HG03280 (cell line): ENCODE measurements around the gene WASF3.

ENCODE experiments used
- ATAC-seq: cut with Tn5 transposase; IDR thresholded peaks from one replicate; pipeline ENCODE4 v1.9.1; 2021; ENCODE audit warnings: mild to moderate bottlenecking, moderate library complexity; ENCODE audit not compliant: unreplicated experiment

The WASF3 gene

DNA sequence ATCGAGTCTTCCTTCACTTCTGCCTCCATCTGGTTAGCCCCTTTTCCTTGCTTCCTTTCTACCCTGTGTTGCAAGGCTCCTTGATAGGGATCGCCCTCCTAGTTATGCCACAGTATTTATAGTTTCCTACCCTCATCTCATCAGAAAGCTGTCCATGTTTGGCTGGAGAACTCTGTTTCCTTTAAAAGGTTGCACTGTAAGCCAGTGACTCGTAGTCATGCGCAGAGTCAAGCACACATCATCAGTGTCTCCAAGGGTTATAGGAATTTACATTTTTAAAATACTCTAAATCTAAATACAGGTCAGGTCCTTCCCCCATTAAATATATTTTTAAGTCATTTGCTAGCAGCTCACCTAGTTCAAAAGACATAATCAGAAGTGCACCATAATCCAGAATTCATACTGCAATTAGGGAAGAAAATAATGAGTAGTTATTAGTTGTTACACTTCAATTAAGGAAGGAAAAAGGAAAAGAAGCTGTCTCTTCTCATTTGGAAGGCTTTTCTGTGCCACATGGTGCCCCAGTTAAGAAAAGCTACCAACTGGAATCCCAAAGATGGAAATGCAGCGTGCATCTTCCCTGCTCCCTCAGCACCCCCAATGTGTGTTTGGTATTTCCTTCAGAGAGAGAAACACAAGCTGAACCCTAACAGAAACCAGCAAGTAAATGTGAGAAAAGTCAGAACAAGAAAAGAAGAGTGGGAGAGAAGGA lies 122.1 kb downstream of the WASF3 start:
- ATAC-seq: no peak

- no peak for ATAC-seq
Measured at GRCh38 chr13:26680123-26680450, 122.6 kb downstream of the WASF3 start.

DNA sequence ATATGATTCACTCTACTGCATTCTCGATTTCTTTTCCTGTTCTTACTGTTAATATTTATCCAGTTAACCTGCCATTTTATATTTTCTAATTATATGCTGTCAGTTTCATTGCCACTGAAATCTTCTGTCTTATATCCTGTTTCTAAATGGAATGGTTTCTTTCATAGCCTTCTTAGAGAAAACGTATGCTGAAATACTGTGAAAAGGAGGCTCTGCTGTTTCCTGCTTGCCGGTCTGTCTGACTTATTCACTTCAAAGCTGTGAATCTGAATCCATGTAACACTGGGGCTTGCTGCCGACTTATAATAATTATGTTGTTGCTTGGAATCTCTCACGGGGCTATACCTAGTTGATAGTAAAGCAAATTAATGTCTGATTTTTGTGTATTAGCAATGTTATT lies 123.1 kb downstream of the WASF3 start:
- ATAC-seq: no peak

DNA sequence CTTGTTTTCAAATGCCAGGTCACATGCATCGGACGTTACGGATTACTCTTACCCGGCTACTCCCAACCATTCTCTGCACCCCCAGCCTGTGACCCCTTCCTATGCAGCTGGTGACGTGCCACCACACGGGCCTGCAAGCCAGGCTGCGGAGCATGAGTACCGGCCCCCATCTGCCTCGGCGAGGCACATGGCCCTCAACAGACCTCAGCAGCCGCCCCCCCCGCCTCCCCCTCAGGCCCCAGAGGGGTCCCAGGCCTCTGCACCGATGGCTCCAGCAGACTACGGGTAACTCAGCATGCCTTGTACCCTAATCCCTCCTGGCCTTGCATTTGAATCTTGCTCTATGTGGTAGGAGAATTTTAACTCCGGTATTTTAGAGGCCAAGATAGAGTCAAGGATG lies 123.6 kb downstream of the WASF3 start:
- no peak for ATAC-seq

GRCh38 chr13:26682606-26683005 lies 125.1 kb downstream of the WASF3 start:
- no peak for ATAC-seq

- ATAC-seq: no peak
Measured at GRCh38 chr13:26685606-26686005, 128.1 kb downstream of the WASF3 start.

DNA sequence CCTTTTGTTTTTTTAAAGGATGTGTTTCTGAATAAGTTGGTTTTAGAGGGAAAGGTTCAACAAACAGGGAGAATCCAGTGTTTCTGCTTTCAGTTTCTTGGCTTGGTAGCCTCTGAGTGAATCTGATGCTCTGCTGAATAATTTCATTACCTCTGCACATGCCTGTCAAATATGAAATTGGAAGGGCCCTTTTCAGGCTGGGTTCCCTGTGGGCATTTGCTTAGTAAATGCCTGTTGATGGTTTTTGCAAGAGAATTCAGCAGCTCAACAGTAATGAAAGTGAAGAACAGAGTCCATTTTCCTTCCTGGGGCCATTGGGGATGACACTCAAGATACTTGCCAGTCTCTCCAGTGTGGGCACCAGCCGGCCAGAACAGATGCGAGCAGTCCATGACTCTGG lies 128.8 kb downstream of the WASF3 start:
- no peak for ATAC-seq

GRCh38 chr13:26688286-26688685 lies 130.8 kb downstream of the WASF3 start:
- no peak for ATAC-seq

DNA sequence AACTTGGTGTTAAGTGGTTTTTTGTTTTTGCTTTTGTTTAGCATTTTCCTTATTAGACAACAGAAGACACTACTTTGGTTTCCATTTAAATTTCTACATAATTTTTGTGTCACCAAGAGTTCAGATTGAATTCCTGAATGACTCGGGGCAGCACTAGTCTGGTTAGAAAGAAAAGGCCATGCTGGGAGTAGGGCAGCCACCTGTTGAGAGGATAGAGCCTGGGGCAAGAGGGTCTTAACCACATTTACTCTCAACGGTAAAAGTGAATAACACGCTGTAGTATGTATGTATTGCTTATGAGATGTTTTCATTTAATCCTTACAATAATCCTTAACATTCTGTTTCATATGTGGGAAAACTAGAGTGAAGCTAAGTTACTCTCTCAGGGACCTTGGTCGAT lies 131.5 kb downstream of the WASF3 start:
- ATAC-seq: no peak

GRCh38 chr13:26693749-26694463 lies 136.4 kb downstream of the WASF3 start:
- ATAC-seq: no peak

DNA sequence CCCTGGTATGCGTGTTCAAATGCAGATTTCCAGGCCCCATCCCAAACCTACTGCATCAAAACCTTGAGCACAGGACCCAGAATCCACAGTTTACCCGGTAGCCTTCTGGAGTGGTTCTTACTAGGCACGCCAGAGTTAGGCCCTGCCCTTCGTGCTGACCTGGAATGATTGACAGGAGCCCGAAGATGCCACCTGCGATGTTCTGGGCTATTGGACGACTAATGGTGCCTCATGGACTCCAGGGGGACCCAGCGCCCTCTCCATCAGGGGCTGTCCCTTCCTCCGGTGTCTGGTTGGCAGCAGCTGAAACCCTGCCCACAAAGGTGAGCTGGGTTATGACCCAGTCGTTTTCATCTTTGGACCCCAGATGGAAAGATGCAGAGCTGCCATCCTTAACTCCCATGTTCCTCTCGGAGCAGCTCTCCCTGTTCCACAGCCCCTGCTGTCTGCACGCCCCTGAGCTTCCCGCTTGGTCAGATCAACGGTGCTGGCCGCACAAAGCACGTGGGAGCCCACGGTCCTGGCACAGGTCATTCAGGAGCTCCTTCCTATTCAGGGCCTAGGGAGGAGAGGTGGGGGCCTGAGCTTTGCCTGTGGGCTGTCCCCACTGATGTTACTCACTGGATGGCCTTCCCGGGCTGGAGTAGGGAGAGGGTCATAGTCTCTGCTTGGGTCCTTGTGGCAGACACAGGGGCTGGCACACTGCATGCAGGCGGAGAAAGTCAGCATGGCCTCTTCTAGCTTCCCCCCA lies 137.3 kb downstream of the WASF3 start:
- ATAC-seq: no peak

DNA sequence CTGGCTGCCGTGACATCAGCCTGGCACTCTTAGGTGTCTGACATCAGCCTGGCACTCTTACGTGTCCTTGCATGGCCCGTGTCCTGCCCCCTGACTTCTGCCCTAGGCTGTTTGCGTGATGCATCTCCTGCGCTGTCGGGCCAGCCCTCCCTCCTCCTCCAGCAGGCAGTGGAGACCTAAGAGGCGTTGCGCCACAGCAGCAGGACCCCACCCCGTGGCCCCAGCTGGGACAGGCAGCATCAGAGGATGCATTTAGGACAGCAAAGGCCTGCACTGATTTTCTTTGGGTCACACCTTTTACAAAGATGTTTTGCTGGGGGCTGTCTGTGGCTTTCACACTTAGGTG lies 137.8 kb downstream of the WASF3 start:
- ATAC-seq: no peak

DNA sequence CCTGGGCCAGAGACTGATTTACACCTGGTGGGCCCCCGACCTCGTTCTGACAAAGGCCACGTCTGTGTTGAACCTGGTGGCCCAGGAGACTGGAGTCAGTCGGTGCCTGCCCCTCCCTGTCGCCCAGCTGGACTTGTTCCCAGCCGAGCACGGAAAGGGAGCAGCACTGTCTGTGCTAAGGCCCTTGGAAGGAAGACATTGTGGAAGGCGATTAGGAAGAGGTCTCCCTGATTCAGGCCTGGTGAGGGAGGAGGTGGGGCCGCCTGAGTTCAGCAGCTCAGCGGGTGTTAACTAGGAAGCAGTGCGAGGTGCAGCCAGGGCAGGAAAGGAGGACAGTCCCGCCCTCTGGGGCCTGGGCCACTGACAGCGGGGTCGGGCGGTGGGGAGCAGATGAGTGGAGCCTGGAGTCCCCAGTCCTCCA lies 138.4 kb downstream of the WASF3 start:
- ATAC-seq: no peak

DNA sequence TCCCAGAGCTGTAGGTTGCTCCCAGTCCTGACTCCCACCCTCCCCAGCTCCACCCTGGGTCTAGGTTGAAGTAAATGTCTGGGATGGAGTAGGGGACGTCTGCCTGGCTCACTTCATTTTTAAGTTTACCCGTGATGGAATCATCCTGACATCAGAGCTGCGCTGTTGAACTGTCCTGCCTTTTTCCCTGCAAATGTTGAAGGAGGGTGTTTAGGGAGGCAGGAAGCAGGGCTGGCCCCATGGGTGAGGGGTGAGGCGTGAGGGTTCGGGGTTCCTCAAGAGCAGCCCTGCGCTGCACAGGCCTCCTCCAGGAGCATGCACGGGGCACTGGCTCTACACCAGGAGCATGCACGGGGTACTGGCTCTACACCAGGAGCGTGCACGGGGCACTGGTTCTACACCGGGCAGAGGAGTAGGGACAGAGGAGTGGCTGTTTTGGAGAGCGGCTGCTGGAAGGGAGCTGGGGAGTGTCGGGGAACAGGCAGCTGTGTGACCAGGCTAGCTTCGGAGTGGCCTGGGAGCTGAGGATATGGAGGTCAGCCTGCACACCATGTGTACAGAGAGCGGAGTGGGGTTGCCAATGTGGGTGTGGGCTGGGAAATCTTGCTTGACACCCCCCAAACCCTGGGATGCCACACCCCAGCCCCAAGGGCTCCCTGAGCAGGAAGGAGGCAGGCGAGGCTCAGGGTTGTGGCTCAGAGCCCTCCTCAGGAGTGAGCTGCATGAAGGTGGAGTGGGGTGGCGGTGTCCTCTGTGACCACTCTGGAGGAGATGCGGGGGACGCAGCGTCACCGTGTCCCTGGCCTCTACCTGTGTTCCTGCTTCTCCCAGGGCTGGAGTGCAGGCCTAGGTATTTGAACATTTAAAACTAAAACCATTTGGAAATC lies 139.8 kb downstream of the WASF3 start:
- no peak for ATAC-seq

GRCh38 chr13:26698392-26699196 lies 141.1 kb downstream of the WASF3 start:
- ATAC-seq: no peak

DNA sequence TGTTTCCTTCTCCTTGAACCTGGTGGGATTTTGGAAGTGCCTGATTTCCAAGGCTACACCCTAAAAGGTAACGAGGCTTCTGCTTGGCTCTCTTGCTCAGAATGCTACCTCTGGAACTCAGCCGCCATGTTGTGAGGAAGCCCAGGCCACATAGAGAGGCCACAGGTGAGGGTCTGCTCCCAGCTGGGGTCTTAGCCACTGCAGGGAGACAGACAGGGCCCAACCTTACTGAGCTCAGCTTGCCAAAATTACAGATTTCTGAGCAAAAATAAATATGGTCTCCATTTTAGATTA lies 141.7 kb downstream of the WASF3 start:
- ATAC-seq: no peak

DNA sequence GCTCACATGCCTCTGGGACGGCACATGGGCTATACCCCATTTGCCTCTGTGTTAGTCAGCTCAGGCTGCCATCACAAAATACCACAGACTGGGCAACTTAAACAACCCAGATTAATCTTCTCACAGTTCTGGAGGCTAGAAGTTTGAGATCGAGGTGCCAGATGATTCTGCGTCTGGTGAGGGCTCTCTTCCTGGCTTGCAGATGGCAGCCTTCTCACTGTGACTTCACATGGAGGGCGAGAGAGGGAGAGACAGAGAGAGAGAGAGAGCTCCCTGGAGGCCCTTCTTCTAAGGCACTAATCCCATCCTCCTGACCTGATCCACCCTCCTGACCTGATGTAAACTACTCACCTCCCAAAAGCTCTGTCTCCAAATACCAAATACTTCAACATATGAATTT lies 148.1 kb downstream of the WASF3 start:
- no peak for ATAC-seq

GRCh38 chr13:26706381-26706780 lies 148.9 kb downstream of the WASF3 start:
- no peak for ATAC-seq

DNA sequence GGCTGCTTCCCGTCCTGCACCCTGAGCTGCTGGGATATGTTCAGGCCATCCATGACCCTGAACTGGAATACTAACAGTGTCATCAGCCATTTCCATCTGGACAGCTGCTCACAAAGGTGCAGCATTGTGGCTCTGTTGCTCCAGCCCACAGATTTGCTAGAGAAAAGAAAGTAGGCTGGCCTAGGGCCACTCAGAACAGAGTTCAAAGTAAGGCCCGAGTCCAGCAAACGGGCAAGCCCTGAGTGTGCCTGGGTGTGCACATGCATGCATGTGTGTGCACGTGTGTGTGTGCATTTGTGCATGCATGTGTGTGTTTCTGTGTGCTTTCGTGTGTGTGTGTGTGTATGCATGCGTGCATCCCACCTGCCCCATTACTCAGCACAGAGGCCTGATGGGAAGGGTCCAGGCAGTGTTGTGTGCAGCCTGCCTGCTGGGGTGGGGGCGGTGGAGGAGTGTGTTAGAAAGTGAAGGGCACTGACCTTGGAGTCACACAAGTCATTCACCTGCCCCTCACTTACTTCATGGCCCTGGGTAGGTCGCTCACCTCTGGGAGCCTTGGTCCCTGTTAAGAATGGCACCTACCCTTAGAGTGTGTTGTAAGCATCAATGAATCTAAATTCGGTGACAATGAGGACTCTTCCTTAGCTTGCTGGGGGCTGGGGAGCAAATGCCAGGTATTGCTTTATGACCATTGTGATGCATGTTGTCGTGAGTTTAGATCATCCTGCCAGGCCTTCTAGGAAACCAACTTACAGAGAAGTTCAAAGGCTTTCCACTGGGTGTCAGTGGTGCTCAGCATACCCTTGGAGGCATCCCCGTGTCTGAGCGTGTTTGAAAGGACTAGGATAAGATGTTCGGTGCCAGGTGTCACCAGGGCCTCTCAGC lies 149.9 kb downstream of the WASF3 start:
- ATAC-seq: no peak

- no peak for ATAC-seq
Measured at GRCh38 chr13:26708007-26708297, 150.5 kb downstream of the WASF3 start.
